ENCODE results near the gene CHAC2. TPM values are rescaled to one million over a fixed set of nuclear protein-coding genes. Genes with fewer than 3 reads are reported as not detected.

Gene CHAC2
- total RNA-seq, 1 experiment from 2014 or later, result 8.8 TPM

GRCh38 chr2:53740170-53740569 is 27.4 kb upstream of the CHAC2 start:
- H3K4me1 Mint-ChIP-seq (ENCODE audit: low read depth, unreplicated experiment), result no peaks in the 10 kb centered on the region
- H3K4me3 Mint-ChIP-seq (ENCODE audit: low read depth, unreplicated experiment), result no peak overlapping the region
- no peaks in the 10 kb centered on the region for H3K9me3 Mint-ChIP-seq (ENCODE audit: low read depth, unreplicated experiment)
- CTCF ChIA-PET, result no interaction called here
- no TSS peak for BruUV-seq (replicated peaks)
- no peak for DNase-seq
- H3K36me3 Mint-ChIP-seq (ENCODE audit: insufficient read depth, unreplicated experiment), result no peaks in the 10 kb centered on the region
- TF ChIP-seq CTCF (IDR thresholded peaks at IDR 0.05; ENCODE audit: unreplicated experiment), result no peak
- intact Hi-C loops (cut with micrococcal nuclease; ENCODE audit: unreplicated experiment), result loop anchor here (1.0 kb wide), 1 partner anchor 280 kb away; no protein-coding TSS in a partner anchor
- H3K27me3 Mint-ChIP-seq (ENCODE audit: unreplicated experiment), result no peaks in the 10 kb centered on the region
- H3K27ac Mint-ChIP-seq (ENCODE audit: unreplicated experiment), result no peak overlapping the region

DNA sequence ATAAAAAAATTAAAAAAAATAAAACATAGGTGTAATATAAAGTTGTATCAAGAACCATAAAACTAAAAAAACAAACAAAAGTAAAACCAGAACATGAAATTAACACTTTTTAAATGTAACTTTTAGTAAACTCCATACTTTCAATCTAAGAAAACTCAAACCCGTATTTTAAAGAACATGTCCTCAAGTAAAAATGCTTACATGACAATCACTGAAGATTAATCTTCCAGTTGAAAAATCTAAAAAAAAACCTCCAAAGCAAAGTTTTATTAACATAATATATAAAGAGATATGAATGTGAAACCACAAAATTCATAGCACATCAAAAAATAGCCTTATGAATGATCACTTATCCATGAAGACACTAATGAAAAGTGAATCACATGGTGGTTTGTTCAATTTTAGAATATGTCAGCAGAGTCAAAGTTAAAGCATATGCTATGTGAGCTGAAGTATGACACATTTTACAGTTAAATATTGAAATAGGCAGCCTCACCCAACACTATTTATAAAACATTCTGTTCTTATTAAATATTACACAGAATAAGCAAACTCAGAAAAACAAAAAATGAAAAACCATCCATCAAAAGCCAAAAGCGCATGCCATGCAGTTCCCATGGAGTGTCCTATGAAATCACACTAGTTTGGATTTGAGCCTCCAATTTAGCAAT is 23.1 kb upstream of the CHAC2 start:
- no peak for DNase-seq
- Mint-ChIP-seq H3K4me1 (ENCODE audit: low read depth, unreplicated experiment) (no peaks in the 10 kb centered on the region), H3K4me3 (ENCODE audit: low read depth, unreplicated experiment) (no peak overlapping the region), H3K36me3 (ENCODE audit: insufficient read depth, unreplicated experiment) (no peaks in the 10 kb centered on the region), H3K9me3 (ENCODE audit: low read depth, unreplicated experiment) (no peaks in the 10 kb centered on the region), H3K27me3 (ENCODE audit: unreplicated experiment) (no peaks in the 10 kb centered on the region), H3K27ac (ENCODE audit: unreplicated experiment) (no peak overlapping the region)
- TF ChIP-seq CTCF (IDR thresholded peaks at IDR 0.05; ENCODE audit: unreplicated experiment), result no peak
- no TSS peak for BruUV-seq (replicated peaks)
- CTCF ChIA-PET, result no interaction called here
- intact Hi-C loops (cut with micrococcal nuclease; ENCODE audit: unreplicated experiment), result no loop called here

DNA sequence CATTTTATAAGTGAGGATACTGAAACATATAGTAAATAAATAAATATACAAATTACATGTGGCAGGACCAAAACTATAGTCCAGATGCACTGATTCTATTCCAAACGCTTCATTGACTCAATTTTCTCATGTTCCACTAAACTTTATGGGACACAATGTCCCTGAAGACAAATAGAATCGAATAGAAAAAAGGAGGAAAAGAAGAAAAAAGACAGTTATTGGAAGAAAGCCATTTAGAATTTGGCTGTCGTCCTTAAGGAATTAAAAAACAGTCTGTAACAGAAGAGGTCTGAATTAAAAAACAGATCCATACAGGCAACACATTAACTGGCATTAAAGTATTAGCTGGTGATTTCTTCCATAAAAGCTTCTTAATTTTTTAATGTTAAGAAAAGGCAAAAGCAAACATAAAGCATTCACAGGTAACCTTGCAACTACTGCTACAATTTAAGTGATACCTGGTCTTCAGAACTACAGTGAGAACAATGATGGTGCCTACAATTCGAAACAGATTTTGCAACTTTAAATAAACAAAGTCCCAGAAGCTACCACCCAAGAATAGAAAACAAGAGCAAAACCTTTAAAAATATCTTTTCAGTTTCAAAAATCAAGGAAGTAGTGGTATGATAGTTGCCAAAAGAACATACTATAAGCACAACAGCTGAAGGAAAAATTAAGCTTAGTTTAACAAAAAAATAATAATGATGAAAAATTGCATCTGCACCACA is 17.4 kb upstream of the CHAC2 start:
- no peak for TF ChIP-seq CTCF (IDR thresholded peaks at IDR 0.05; ENCODE audit: unreplicated experiment)
- H3K36me3 Mint-ChIP-seq (ENCODE audit: insufficient read depth, unreplicated experiment), result no peaks in the 10 kb centered on the region
- H3K4me3 Mint-ChIP-seq (ENCODE audit: low read depth, unreplicated experiment), result no peak overlapping the region
- no peaks in the 10 kb centered on the region for H3K4me1 Mint-ChIP-seq (ENCODE audit: low read depth, unreplicated experiment)
- no peak overlapping the region for H3K27ac Mint-ChIP-seq (ENCODE audit: unreplicated experiment)
- no TSS peak for BruUV-seq (replicated peaks)
- no peak for DNase-seq
- no peaks in the 10 kb centered on the region for H3K9me3 Mint-ChIP-seq (ENCODE audit: low read depth, unreplicated experiment)
- H3K27me3 Mint-ChIP-seq (ENCODE audit: unreplicated experiment), result no peaks in the 10 kb centered on the region
- intact Hi-C loops (cut with micrococcal nuclease; ENCODE audit: unreplicated experiment), result no loop called here
- CTCF ChIA-PET, result no interaction called here

DNA sequence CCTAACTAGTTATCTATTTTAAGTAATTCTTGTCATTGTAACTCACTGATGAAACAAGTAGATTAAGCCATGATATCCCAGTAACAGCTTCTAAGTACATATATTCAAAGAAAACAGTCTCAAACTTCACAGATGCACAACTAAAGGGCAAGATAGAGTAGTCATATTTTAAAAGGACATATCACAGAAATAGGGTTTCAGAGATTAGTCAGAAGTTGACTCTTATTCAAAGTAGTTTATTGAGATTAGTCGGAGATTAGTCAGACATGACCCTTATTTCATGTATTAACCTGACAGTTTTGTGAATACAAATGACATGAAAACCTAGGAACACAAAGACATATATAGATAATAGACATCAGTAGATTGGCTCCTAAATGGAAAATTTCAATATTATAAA is 15.9 kb upstream of the CHAC2 start:
- intact Hi-C loops (cut with micrococcal nuclease; ENCODE audit: unreplicated experiment), result no loop called here
- BruUV-seq (replicated peaks), result no TSS peak
- no peak for TF ChIP-seq CTCF (IDR thresholded peaks at IDR 0.05; ENCODE audit: unreplicated experiment)
- no peak for DNase-seq
- Mint-ChIP-seq H3K27me3 (ENCODE audit: unreplicated experiment) (no peaks in the 10 kb centered on the region), H3K4me3 (ENCODE audit: low read depth, unreplicated experiment) (no peak overlapping the region), H3K9me3 (ENCODE audit: low read depth, unreplicated experiment) (no peaks in the 10 kb centered on the region), H3K27ac (ENCODE audit: unreplicated experiment) (no peak overlapping the region), H3K36me3 (ENCODE audit: insufficient read depth, unreplicated experiment) (no peaks in the 10 kb centered on the region), H3K4me1 (ENCODE audit: low read depth, unreplicated experiment) (no peaks in the 10 kb centered on the region)
- CTCF ChIA-PET, result no interaction called here
